SU-DHL-6 (cell line): ENCODE data around the gene SLC5A10.

ENCODE experiments used
- EZH2phosphoT487 ChIP-seq: fragments of 200-600 bp; sonication (generic), shearing (Covaris generic); conservative IDR thresholded peaks from 2 replicates; pipeline ENCODE4 v1.6.1; 2018; ENCODE audit warnings: mild to moderate bottlenecking, antibody characterized with exemption, low read length, moderate library complexity, mixed read lengths
- TF ChIP-seq, protein P1 (sequence below): fragments of 200-600 bp; sonication (generic); IDR thresholded peaks from one replicate; pipeline ENCODE4 v1.5.1; 2017; ENCODE audit warnings: antibody characterized with exemption, mild to moderate bottlenecking, low read length, moderate library complexity; ENCODE audit not compliant: insufficient read depth, poor library complexity, severe bottlenecking

DNA sequence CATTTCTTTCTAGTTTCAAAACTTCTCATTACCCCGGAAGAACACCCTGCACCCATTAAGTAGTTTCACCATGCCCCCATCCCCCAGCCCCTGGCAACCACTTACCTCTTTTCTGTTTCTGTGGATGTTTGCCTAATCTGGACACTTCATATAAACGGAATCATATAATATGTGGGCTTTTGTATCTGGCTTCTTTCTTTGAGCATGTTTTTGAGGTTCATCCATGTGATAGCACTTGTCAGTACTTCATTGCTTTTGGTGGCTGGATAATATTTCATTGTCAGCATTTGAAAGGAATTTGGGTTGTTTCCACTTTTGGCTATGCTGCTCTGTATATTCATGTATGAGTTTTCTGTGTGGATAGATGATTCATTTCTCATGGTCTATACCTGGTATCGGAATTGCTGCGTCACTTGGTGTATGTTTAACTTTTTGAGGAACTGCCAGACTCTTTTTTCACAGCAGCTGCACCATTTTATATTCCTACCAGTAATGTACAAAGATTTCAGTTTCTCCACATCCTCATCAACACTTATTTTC lies 30.0 kb upstream of the SLC5A10 start:
- TF ChIP-seq, protein P1, sequence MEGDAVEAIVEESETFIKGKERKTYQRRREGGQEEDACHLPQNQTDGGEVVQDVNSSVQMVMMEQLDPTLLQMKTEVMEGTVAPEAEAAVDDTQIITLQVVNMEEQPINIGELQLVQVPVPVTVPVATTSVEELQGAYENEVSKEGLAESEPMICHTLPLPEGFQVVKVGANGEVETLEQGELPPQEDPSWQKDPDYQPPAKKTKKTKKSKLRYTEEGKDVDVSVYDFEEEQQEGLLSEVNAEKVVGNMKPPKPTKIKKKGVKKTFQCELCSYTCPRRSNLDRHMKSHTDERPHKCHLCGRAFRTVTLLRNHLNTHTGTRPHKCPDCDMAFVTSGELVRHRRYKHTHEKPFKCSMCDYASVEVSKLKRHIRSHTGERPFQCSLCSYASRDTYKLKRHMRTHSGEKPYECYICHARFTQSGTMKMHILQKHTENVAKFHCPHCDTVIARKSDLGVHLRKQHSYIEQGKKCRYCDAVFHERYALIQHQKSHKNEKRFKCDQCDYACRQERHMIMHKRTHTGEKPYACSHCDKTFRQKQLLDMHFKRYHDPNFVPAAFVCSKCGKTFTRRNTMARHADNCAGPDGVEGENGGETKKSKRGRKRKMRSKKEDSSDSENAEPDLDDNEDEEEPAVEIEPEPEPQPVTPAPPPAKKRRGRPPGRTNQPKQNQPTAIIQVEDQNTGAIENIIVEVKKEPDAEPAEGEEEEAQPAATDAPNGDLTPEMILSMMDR = no peak
- no peak for TF ChIP-seq EZH2phosphoT487
